Keratinocyte (primary cell): ENCODE results near the gene ALPI.

Experiments used
- CTCF ChIP-seq, 3 experiments: IDR thresholded peaks in 1 of 3; conservative IDR thresholded peaks in 1 of 3; optimal IDR thresholded peaks in 1 of 3; 2 replicates in 2 of 3; 3 replicates in 1 of 3; pipeline versions ENCODE3 to v1.5.1; 2011; ENCODE audit warnings: low read length in 3 of 3, mild to moderate bottlenecking in 3 of 3, moderate library complexity in 2 of 3, control low read depth in 1 of 3, inconsistent platforms in 1 of 3; ENCODE audit not compliant: insufficient read depth in 2 of 3; ENCODE audit errors: extremely low read depth in 1 of 3
- EZH2 ChIP-seq: IDR thresholded peaks from one replicate; pipeline ENCODE4 v1.6.1; 2012; ENCODE audit warnings: inconsistent platforms, mild to moderate bottlenecking, low read length, moderate library complexity

DNA sequence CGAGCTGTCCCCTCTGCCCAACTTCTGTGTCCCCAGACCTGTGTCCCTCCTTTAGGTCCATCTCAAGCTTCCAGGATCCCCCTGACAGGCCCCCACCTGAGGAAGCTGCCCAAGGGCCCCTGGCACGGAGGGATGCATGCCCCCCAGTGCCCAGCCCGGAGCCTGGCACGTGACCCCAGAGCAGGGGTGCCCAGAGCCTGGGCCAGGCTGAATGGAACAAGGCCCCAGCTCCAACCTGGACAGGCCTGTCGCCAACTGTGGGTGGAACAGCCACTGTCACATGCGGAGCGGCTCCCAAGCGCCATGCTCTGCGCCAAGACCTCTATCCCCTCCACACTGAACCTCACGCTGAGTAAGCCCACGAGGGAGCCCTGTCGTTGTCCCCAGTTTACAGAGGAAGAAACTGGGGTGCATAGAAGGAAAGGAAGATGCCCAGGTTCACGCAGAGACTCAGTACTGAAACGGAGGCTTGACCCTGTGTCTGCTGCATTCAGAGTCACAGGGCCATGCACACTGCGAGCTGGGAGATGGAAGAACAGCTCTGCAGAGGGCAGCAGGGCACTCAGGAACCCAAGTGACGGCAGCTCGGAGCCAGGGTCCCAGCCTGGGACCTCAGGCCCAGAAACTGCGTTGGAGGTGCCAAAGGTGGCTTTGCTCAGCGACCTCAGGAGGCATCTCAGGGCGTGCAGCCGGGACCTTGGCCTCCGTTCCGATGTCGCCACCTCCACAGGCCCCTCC lies 37.2 kb downstream of the ALPI start:
- no peak for TF ChIP-seq CTCF (optimal IDR thresholded peaks at IDR 0.05 in 1 of 3, IDR thresholded peaks at IDR 0.05 in 1 of 3, conservative IDR thresholded peaks at IDR 0.05 in 1 of 3; ENCODE audit: extremely low read depth in 1 of 3, insufficient read depth in 2 of 3, low read length in 3 of 3)
- TF ChIP-seq EZH2: no peak
